Liver (tissue), 9 donors: ENCODE results near the gene SGIP1. TPM values are rescaled to one million over a fixed set of nuclear protein-coding genes. Genes with fewer than 3 reads are reported as not detected.

Experiments used
- DNase-seq: peaks from one replicate; pipeline ENCODE4 v3.0.0-alpha.2; 2017; ENCODE audit warnings: low spot score
- H3K27ac ChIP-seq, 2 donors: one replicate each; pipeline ENCODE4 v1.7.0; 2013; ENCODE audit warnings: inconsistent platforms in 2 of 2, low read length in 2 of 2, control low read depth in 1 of 2, low read depth in 1 of 2, mild to moderate bottlenecking in 1 of 2
- H3K27me3 ChIP-seq, 4 donors: one replicate each; pipeline versions ENCODE4 v1.6.1 to v1.7.0; 2013; ENCODE audit warnings: low read length in 3 of 4, inconsistent platforms in 1 of 4, mild to moderate bottlenecking in 1 of 4, moderate library complexity in 1 of 4; ENCODE audit not compliant: control insufficient read depth in 4 of 4, insufficient read depth in 4 of 4
- H3K36me3 ChIP-seq, 4 donors: one replicate each; pipeline versions ENCODE4 v1.6.1 to v1.7.0; 2013; ENCODE audit warnings: low read length in 3 of 4, mild to moderate bottlenecking in 3 of 4, low read depth in 1 of 4, moderate library complexity in 1 of 4; ENCODE audit not compliant: control insufficient read depth in 4 of 4, insufficient read depth in 3 of 4
- H3K4me1 ChIP-seq, 4 donors: one replicate each; pipeline versions ENCODE4 v1.6.1 to v1.7.0; 2013; ENCODE audit warnings: low read length in 3 of 4, mild to moderate bottlenecking in 3 of 4, moderate library complexity in 1 of 4; ENCODE audit not compliant: control insufficient read depth in 4 of 4, insufficient read depth in 4 of 4
- H3K4me3 ChIP-seq, 3 donors: one replicate each; pipeline versions ENCODE4 v1.6.1 to v1.7.0; 2013; ENCODE audit warnings: low read length in 3 of 3, control low read depth in 1 of 3, low read depth in 1 of 3, mild to moderate bottlenecking in 1 of 3
- H3K9ac ChIP-seq, 2 donors: one replicate each; pipeline ENCODE4 v1.7.0; 2013; ENCODE audit warnings: low read length in 2 of 2, mild to moderate bottlenecking in 2 of 2, moderate library complexity in 2 of 2, control low read depth in 1 of 2, low read depth in 1 of 2
- H3K9me3 ChIP-seq, 4 donors: one replicate each; pipeline versions ENCODE4 v1.6.1 to v1.7.0; 2013; ENCODE audit warnings: low read length in 3 of 4; ENCODE audit not compliant: control insufficient read depth in 4 of 4
- EGR1 ChIP-seq, 2 donors: IDR thresholded peaks; 2 replicates each; pipeline ENCODE4 v1.6.1; 2016 to 2018; ENCODE audit warnings: antibody characterized with exemption in 2 of 2, low read depth in 2 of 2
- FOXA1 ChIP-seq: IDR thresholded peaks from 2 replicates; pipeline ENCODE4 v1.6.1; 2016; ENCODE audit warnings: antibody characterized with exemption
- FOXA2 ChIP-seq: IDR thresholded peaks from 2 replicates; pipeline ENCODE4 v1.6.1; 2016; ENCODE audit warnings: antibody characterized with exemption
- GABPA ChIP-seq, 2 donors: IDR thresholded peaks in 1 of 2; conservative IDR thresholded peaks in 1 of 2; 2 replicates each; pipeline ENCODE4 v1.6.1; 2016; ENCODE audit warnings: antibody characterized with exemption in 2 of 2, mild to moderate bottlenecking in 1 of 2, moderate library complexity in 1 of 2
- HNF4G ChIP-seq: IDR thresholded peaks from 2 replicates; pipeline ENCODE4 v1.6.1; 2016; ENCODE audit warnings: antibody characterized with exemption
- JUND ChIP-seq, 2 donors: IDR thresholded peaks; 2 replicates each; pipeline ENCODE4 v1.6.1; 2016; ENCODE audit warnings: antibody characterized with exemption in 2 of 2
- NR2F2 ChIP-seq: IDR thresholded peaks from 2 replicates; pipeline ENCODE4 v1.6.1; 2016; ENCODE audit warnings: antibody characterized with exemption
- RAD21 ChIP-seq, 2 donors: IDR thresholded peaks; 2 replicates each; pipeline ENCODE4 v1.6.1; 2016; ENCODE audit warnings: antibody characterized with exemption in 2 of 2, mild to moderate bottlenecking in 2 of 2
- RXRA ChIP-seq, 2 donors: IDR thresholded peaks; 2 replicates each; pipeline ENCODE4 v1.6.1; 2017 to 2018; ENCODE audit warnings: antibody characterized with exemption in 2 of 2, mild to moderate bottlenecking in 1 of 2
- SP1 ChIP-seq: IDR thresholded peaks from 2 replicates; pipeline ENCODE4 v1.6.1; 2018; ENCODE audit warnings: antibody characterized with exemption, mild to moderate bottlenecking
- TAF1 ChIP-seq: conservative IDR thresholded peaks from 2 replicates; pipeline ENCODE4 v1.6.1; 2016; ENCODE audit warnings: antibody characterized with exemption, mild to moderate bottlenecking
- YY1 ChIP-seq: IDR thresholded peaks from 2 replicates; pipeline ENCODE4 v1.6.1; 2016; ENCODE audit warnings: antibody characterized with exemption, mild to moderate bottlenecking
- WGBS: extraction: QIAGEN DNeasy Blood & Tissue Kit; methylation state at CpG from one replicate; pipeline ENCODE4 v1.1.7; 2013; 5-methylcytosine and 5-hydroxymethylcytosine counted together
- polyA plus RNA-seq, 2 donors: library from polyadenylated mRNA; stranded (reverse) in 1 of 2; unstranded in 1 of 2; fragments of 200-250 nt in 1 of 2; fragments of >200 nt in 1 of 2; fragmentation: Nextera tagmentation in 1 of 2; extraction: Ambion mirVana in 1 of 2; gene quantifications; one replicate each; pipeline versions ENCODE4 v1.2.1 to v1.2.3, GENCODE V29; 2013 to 2015
- total RNA-seq, 2 donors: library from RNA; depleted of rRNA; stranded (reverse); fragments of >200 nt; gene quantifications; one replicate each; pipeline ENCODE4 v1.2.3, GENCODE V29; 2014
- TF ChIP-seq, protein P1 (sequence below): IDR thresholded peaks from 2 replicates; pipeline ENCODE4 v1.6.1; 2016; ENCODE audit warnings: antibody characterized with exemption
- TF ChIP-seq, protein P2 (sequence below): fragments of 150-350 bp; IDR thresholded peaks from 2 replicates; pipeline ENCODE4 v1.5.1; 2017; ENCODE audit warnings: improper control_type of control experiment, low read depth, low read length; ENCODE audit not compliant: missing input control
- TF ChIP-seq, protein P3 (sequence below): IDR thresholded peaks from 2 replicates; pipeline ENCODE4 v1.6.1; 2016; ENCODE audit warnings: antibody characterized with exemption
- TF ChIP-seq, protein P4 (sequence below): IDR thresholded peaks from 2 replicates; pipeline ENCODE4 v1.6.1; 2016; ENCODE audit warnings: antibody characterized with exemption
- TF ChIP-seq, protein P5 (sequence below): IDR thresholded peaks from 2 replicates; pipeline ENCODE4 v1.6.1; 2016; ENCODE audit warnings: antibody characterized with exemption, mild to moderate bottlenecking
- donor health status: healthy.
- donor health status: healthy.
- donor health status: healthy.
- donor health status: healthy.
- donor health status: healthy.

The SGIP1 gene
- total and polyA plus RNA-seq, 4 donors = 0.09 to 2.5 (median 0.38) TPM

DNA sequence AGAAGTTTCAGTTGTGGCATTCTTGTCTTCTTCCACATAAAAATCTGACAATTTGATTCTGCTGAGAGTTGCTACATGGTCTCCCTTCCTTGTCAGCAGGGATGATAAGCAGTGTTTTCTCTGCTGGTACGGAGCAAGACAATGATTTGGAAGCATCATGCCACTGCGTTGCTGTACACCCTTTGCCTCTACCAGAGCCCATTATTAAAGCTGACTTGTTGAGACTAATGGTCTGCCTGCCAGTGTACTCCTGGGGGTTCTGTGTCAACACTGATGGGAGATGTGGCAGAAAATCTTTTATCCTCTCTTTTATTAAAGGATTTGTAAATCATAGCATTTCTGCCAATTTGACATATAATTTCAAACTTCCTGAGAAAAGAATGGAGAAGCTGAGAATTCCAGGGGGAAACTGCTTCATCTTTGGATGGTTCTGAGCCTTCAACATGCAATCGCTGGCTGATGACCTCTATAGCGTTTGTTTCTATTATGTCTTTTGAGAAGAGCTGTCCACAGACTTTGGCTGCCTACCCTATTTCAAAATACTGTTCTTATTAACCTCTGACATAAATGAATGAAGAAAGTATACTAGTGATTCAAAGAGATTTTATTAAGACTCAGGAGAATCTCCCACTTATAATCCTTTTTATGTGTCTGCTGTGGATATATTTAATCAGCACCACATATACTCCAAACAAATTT is 170.4 kb downstream of the SGIP1 start:
- DNase-seq = no peak

DNA sequence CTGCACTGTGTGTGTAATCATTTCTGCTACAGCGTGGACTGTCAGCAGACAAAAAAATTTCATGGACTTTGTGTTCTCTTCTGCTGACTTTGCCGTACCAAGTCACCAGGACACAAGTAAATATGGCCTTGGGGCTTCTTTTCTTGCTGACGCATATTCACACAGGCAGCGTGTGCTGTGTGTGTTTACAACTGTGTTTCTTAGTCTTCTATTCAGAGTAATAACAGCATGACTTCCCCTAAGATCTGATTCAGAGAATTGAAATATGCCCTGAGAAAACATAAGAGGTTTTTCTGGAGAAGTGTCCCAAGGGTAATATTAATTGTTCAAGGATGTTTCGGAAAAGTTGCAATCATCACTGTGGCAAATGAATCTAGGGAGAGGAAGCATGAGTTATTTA is 171.2 kb downstream of the SGIP1 start:
- 43% methylated on average over 5 of the region's 5 CpGs for WGBS
- no peak for DNase-seq
- TF ChIP-seq RXRA (IDR thresholded peaks at IDR 0.05) = peak in 1 of 2 donors; percentile 26
- TF ChIP-seq EGR1 (IDR thresholded peaks at IDR 0.05; ENCODE audit: low read depth in 2 of 2) = no peak
- TF ChIP-seq, protein P1, sequence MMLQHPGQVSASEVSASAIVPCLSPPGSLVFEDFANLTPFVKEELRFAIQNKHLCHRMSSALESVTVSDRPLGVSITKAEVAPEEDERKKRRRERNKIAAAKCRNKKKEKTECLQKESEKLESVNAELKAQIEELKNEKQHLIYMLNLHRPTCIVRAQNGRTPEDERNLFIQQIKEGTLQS = no peak
- TF ChIP-seq, protein P2, sequence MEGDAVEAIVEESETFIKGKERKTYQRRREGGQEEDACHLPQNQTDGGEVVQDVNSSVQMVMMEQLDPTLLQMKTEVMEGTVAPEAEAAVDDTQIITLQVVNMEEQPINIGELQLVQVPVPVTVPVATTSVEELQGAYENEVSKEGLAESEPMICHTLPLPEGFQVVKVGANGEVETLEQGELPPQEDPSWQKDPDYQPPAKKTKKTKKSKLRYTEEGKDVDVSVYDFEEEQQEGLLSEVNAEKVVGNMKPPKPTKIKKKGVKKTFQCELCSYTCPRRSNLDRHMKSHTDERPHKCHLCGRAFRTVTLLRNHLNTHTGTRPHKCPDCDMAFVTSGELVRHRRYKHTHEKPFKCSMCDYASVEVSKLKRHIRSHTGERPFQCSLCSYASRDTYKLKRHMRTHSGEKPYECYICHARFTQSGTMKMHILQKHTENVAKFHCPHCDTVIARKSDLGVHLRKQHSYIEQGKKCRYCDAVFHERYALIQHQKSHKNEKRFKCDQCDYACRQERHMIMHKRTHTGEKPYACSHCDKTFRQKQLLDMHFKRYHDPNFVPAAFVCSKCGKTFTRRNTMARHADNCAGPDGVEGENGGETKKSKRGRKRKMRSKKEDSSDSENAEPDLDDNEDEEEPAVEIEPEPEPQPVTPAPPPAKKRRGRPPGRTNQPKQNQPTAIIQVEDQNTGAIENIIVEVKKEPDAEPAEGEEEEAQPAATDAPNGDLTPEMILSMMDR = no peak
- TF ChIP-seq GABPA (IDR thresholded peaks at IDR 0.05 in 1 of 2, conservative IDR thresholded peaks at IDR 0.05 in 1 of 2) = no peak
- no peak for TF ChIP-seq HNF4G
- TF ChIP-seq NR2F2 = no peak
- TF ChIP-seq, protein P3, sequence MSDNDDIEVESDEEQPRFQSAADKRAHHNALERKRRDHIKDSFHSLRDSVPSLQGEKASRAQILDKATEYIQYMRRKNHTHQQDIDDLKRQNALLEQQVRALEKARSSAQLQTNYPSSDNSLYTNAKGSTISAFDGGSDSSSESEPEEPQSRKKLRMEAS = no peak
- TF ChIP-seq YY1 = no peak
- TF ChIP-seq JUND (IDR thresholded peaks at IDR 0.05) = no peak
- TF ChIP-seq FOXA1 = no peak
- peak; percentile 33 for TF ChIP-seq FOXA2
- no peak for TF ChIP-seq RAD21 (IDR thresholded peaks at IDR 0.05)
- TF ChIP-seq, protein P4, sequence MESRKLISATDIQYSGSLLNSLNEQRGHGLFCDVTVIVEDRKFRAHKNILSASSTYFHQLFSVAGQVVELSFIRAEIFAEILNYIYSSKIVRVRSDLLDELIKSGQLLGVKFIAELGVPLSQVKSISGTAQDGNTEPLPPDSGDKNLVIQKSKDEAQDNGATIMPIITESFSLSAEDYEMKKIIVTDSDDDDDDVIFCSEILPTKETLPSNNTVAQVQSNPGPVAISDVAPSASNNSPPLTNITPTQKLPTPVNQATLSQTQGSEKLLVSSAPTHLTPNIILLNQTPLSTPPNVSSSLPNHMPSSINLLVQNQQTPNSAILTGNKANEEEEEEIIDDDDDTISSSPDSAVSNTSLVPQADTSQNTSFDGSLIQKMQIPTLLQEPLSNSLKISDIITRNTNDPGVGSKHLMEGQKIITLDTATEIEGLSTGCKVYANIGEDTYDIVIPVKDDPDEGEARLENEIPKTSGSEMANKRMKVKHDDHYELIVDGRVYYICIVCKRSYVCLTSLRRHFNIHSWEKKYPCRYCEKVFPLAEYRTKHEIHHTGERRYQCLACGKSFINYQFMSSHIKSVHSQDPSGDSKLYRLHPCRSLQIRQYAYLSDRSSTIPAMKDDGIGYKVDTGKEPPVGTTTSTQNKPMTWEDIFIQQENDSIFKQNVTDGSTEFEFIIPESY = no peak
- TF ChIP-seq SP1 = peak; percentile 7
- no peak for TF ChIP-seq TAF1

More for the DNA sequence above, 170.4 kb downstream of the SGIP1 start:
- TF ChIP-seq, protein P3 = no peak
- TF ChIP-seq TAF1 (no peak), GABPA (IDR thresholded peaks at IDR 0.05 in 1 of 2, conservative IDR thresholded peaks at IDR 0.05 in 1 of 2) (no peak), NR2F2 (no peak), SP1 (no peak)
- TF ChIP-seq, protein P5, sequence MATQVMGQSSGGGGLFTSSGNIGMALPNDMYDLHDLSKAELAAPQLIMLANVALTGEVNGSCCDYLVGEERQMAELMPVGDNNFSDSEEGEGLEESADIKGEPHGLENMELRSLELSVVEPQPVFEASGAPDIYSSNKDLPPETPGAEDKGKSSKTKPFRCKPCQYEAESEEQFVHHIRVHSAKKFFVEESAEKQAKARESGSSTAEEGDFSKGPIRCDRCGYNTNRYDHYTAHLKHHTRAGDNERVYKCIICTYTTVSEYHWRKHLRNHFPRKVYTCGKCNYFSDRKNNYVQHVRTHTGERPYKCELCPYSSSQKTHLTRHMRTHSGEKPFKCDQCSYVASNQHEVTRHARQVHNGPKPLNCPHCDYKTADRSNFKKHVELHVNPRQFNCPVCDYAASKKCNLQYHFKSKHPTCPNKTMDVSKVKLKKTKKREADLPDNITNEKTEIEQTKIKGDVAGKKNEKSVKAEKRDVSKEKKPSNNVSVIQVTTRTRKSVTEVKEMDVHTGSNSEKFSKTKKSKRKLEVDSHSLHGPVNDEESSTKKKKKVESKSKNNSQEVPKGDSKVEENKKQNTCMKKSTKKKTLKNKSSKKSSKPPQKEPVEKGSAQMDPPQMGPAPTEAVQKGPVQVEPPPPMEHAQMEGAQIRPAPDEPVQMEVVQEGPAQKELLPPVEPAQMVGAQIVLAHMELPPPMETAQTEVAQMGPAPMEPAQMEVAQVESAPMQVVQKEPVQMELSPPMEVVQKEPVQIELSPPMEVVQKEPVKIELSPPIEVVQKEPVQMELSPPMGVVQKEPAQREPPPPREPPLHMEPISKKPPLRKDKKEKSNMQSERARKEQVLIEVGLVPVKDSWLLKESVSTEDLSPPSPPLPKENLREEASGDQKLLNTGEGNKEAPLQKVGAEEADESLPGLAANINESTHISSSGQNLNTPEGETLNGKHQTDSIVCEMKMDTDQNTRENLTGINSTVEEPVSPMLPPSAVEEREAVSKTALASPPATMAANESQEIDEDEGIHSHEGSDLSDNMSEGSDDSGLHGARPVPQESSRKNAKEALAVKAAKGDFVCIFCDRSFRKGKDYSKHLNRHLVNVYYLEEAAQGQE = no peak
- TF ChIP-seq, protein P1 = no peak
- 81% methylated on average over 4 of the region's 4 CpGs for WGBS
- no peak overlapping the region for H3K9ac ChIP-seq
- H3K27ac ChIP-seq = no peak overlapping the region
- no peaks in the 10 kb centered on the region for H3K9me3 ChIP-seq
- no peaks in the 10 kb centered on the region for H3K36me3 ChIP-seq
- H3K27me3 ChIP-seq = no peaks in the 10 kb centered on the region
- peaks cover 0 to 5% (median 0%) of the 10 kb centered on the region in 4 donors for H3K4me1 ChIP-seq
- no peak overlapping the region for H3K4me3 ChIP-seq

More for the DNA sequence above, 171.2 kb downstream of the SGIP1 start:
- no peaks in the 10 kb centered on the region for H3K36me3 ChIP-seq
- H3K4me3 ChIP-seq = no peak overlapping the region
- H3K27ac ChIP-seq = no peak overlapping the region
- H3K4me1 ChIP-seq = peaks cover 0 to 5% (median 0%) of the 10 kb centered on the region in 4 donors
- H3K9me3 ChIP-seq = no peaks in the 10 kb centered on the region
- H3K27me3 ChIP-seq = no peaks in the 10 kb centered on the region
- H3K9ac ChIP-seq = no peak overlapping the region
